HepG2 (cell line): Measurements from ENCODE around the gene SYNGR4. TPM values are rescaled to one million over a fixed set of nuclear protein-coding genes. Genes with fewer than 3 reads are reported as not detected.

Experiments used
- ATAC-seq: fragments of 200-7000 bp; cut with Tn5 transposase; 3 replicates; pipeline ENCODE4 v1.9.1; 2020; ENCODE audit warnings: mild to moderate bottlenecking, moderate library complexity
- BruUV-seq: library from RNA; stranded (reverse); fragments of 400-500 nt; replicated peaks from 2 replicates; lab custom pipeline; 2021; lab: Mats Ljungman, UMichigan
- CTCF ChIA-PET: fragments of 300-600 bp; formaldehyde crosslinking; extraction: SDS; loops from one replicate; lab custom pipeline; 2021; ENCODE audit warnings: low total read pairs, inconsistent platforms, low intra/inter-chr PET ratio; lab: Yijun Ruan, JAX
- POLR2A ChIA-PET: fragments of 350-600 bp; sonication (Branson Sonifier 250); formaldehyde crosslinking; loops from one replicate; lab custom pipeline; 2020; ENCODE audit warnings: antibody characterized with exemption, inconsistent platforms; lab: Yijun Ruan, JAX
- DNase-seq: peaks from one replicate; pipeline ENCODE4 v3.0.0-alpha.2; 2015; ENCODE audit warnings: low spot score
- FAIRE-seq: peaks from 3 replicates; lab custom pipeline; 2011; peaks lifted over from hg19 to GRCh38; lab: Jason Lieb, UNC
- H2AFZ ChIP-seq: one replicate; pipeline ENCODE4 v1.6.1; 2011; ENCODE audit warnings: low read length, inconsistent platforms
- H3K27ac ChIP-seq: fragments of 300-600 bp; 3 replicates; pipeline ENCODE4 v1.8.0; 2011; ENCODE audit warnings: mixed run types, mild to moderate bottlenecking, mixed read lengths, low read length, inconsistent platforms; ENCODE audit not compliant: insufficient read depth; ENCODE audit errors: extremely low read length
- H3K27me3 ChIP-seq, 2 experiments: fragments of 200-600 bp in 1 of 2; 2 replicates in 1 of 2; 3 replicates in 1 of 2; pipeline versions ENCODE4 v1.6.0 to v1.8.0; 2011; ENCODE audit warnings: low read length in 2 of 2, mild to moderate bottlenecking in 2 of 2, moderate library complexity in 2 of 2, inconsistent platforms in 1 of 2; ENCODE audit not compliant: insufficient read depth in 2 of 2, control insufficient read depth in 1 of 2
- H3K36me3 ChIP-seq, 2 experiments: fragments of 200-600 bp in 1 of 2; replicated peaks in 1 of 2; 2 replicates in 1 of 2; 3 replicates in 1 of 2; pipeline versions ENCODE4 v1.5.1 to v1.8.0; 2011; ENCODE audit warnings: low read length in 2 of 2, inconsistent platforms in 1 of 2; ENCODE audit not compliant: insufficient read depth in 2 of 2, control insufficient read depth in 1 of 2
- H3K4me1 ChIP-seq: 2 replicates; pipeline ENCODE4 v1.5.1; 2012; ENCODE audit warnings: low read length, inconsistent platforms; ENCODE audit not compliant: insufficient read depth
- H3K4me2 ChIP-seq: 2 replicates; pipeline ENCODE4 v1.6.0; 2011; ENCODE audit warnings: low read depth, low read length, inconsistent platforms
- H3K4me3 ChIP-seq, 3 experiments: fragments of 200-600 bp in 1 of 3; sonication (generic), shearing (Covaris generic) in 1 of 3; replicated peaks in 1 of 3; 2 replicates each; pipeline ENCODE4 v1.5.1; 2011 to 2016; ENCODE audit warnings: low read length in 3 of 3, inconsistent platforms in 2 of 3, low read depth in 2 of 3, mild to moderate bottlenecking in 2 of 3, control low read depth in 1 of 3, mixed read lengths in 1 of 3; ENCODE audit not compliant: insufficient read depth in 1 of 3
- H3K79me2 ChIP-seq: one replicate; pipeline ENCODE4 v1.6.1; 2011; ENCODE audit warnings: low read length, inconsistent platforms; ENCODE audit not compliant: insufficient read depth
- H3K9ac ChIP-seq: 2 replicates; pipeline ENCODE4 v1.6.0; 2011; ENCODE audit warnings: mild to moderate bottlenecking, low read depth, low read length, inconsistent platforms; ENCODE audit not compliant: insufficient read depth
- H3K9me3 ChIP-seq: 2 replicates; pipeline ENCODE4 v1.5.1; 2012; ENCODE audit warnings: mild to moderate bottlenecking, low read length
- H4K20me1 ChIP-seq: 2 replicates; pipeline ENCODE4 v1.6.0; 2011; ENCODE audit warnings: inconsistent platforms, mild to moderate bottlenecking, low read length, moderate library complexity; ENCODE audit not compliant: insufficient read depth
- CREM ChIP-seq, 2 experiments: sonication (generic) in 1 of 2; formaldehyde crosslinking in 1 of 2; IDR thresholded peaks; 2 replicates each; pipeline versions ENCODE4 v1.4.0 to v1.6.1; 2016 to 2020; ENCODE audit warnings: antibody characterized with exemption in 1 of 2, mild to moderate bottlenecking in 1 of 2, missing genetic modification reagents in 1 of 2
- GFI1 ChIP-seq: sonication (generic); formaldehyde crosslinking; IDR thresholded peaks from 2 replicates; pipeline ENCODE4 v1.5.0; 2020; ENCODE audit warnings: missing genetic modification reagents, mild to moderate bottlenecking, borderline replicate concordance
- JUND ChIP-seq: sonication (generic); formaldehyde crosslinking; IDR thresholded peaks from 2 replicates; pipeline ENCODE4 v1.8.0; 2022; ENCODE audit warnings: mild to moderate bottlenecking, missing genetic modification reagents
- KLF15 ChIP-seq: sonication (generic); formaldehyde crosslinking; IDR thresholded peaks from 2 replicates; pipeline ENCODE4 v1.8.1; 2023; ENCODE audit warnings: borderline replicate concordance, mild to moderate bottlenecking, inconsistent platforms, missing genetic modification reagents, mixed read lengths
- PLRG1 ChIP-seq: fragments of 450-650 bp; conservative IDR thresholded peaks from 2 replicates; pipeline ENCODE4 v1.6.1; 2016
- RBFOX2 ChIP-seq: fragments of 200-400 bp; formaldehyde crosslinking; IDR thresholded peaks from 2 replicates; pipeline ENCODE4 v1.6.1; 2017; ENCODE audit warnings: low read depth, mild to moderate bottlenecking, low read length
- SKI ChIP-seq: fragments of 450-650 bp; IDR thresholded peaks from one replicate; pipeline ENCODE4 v1.6.1; 2018; ENCODE audit warnings: mild to moderate bottlenecking; ENCODE audit not compliant: partially characterized antibody
- SOX6 ChIP-seq, 2 experiments: fragments of 450-650 bp in 1 of 2; sonication (generic) in 1 of 2; formaldehyde crosslinking in 1 of 2; IDR thresholded peaks; 2 replicates each; pipeline versions ENCODE4 v1.4.0 to v1.6.1; 2017 to 2020; ENCODE audit warnings: antibody characterized with exemption in 1 of 2, mild to moderate bottlenecking in 1 of 2, missing genetic modification reagents in 1 of 2
- TOE1 ChIP-seq: sonication (generic); formaldehyde crosslinking; IDR thresholded peaks from 2 replicates; pipeline ENCODE4 v1.4.0; 2020; ENCODE audit warnings: mild to moderate bottlenecking, missing genetic modification reagents
- ZSCAN20 ChIP-seq: sonication (generic); formaldehyde crosslinking; IDR thresholded peaks from 2 replicates; pipeline ENCODE4 v1.4.0; 2020; ENCODE audit warnings: missing genetic modification reagents, mild to moderate bottlenecking, borderline replicate concordance
- ZSCAN31 ChIP-seq: sonication (generic); formaldehyde crosslinking; IDR thresholded peaks from 2 replicates; pipeline ENCODE4 v1.5.0; 2020; ENCODE audit warnings: low read depth, mild to moderate bottlenecking, missing genetic modification reagents
- WGBS: methylation state at CpG from one replicate; pipeline ENCODE4 v1.1.6; 2017; ENCODE audit warnings: low lambda C conversion rate; 5-methylcytosine and 5-hydroxymethylcytosine counted together
- in situ Hi-C: cut with HindIII; loops from 2 replicates; pipeline ENCODE4 v1.10.0; 2017; ENCODE audit warnings: low pct_unique_long_range_greater_than_20kb; ENCODE audit not compliant: extremely low pct_ligation_motif_present
- intact Hi-C: fragments of 100-400 bp; cut with micrococcal nuclease; formaldehyde crosslinking; loops from one replicate; pipeline ENCODE4 v1.10.0; 2022; ENCODE audit not compliant: unreplicated experiment
- polyA plus RNA-seq, 8 experiments: library from polyadenylated mRNA; depleted of rRNA in 3 of 8; stranded (reverse) in 7 of 8; unstranded in 1 of 8; fragments of >200 nt; fragmentation: Illumina TruSeq in 4 of 8; extraction: Trizol in 4 of 8; gene quantifications; 2 replicates each; pipeline versions ENCODE4 v1.2.1 to v1.2.3, GENCODE V29; 2011 to 2016; ENCODE audit warnings: low read depth in 4 of 8, missing spikeins in 1 of 8, mixed read lengths in 1 of 8; ENCODE audit not compliant: insufficient read depth in 1 of 8
- total RNA-seq, 5 experiments: library from RNA; depleted of rRNA; stranded (reverse); fragments of >200 nt; fragmentation: Illumina TruSeq; extraction: Trizol; gene quantifications; 2 replicates each; pipeline ENCODE4 v1.2.3, GENCODE V29; 2016; ENCODE audit warnings: low read depth in 1 of 5
- TF ChIP-seq, protein P1 (sequence below): sonication (generic); formaldehyde crosslinking; IDR thresholded peaks from 2 replicates; pipeline ENCODE4 v1.5.0; 2020; ENCODE audit warnings: mild to moderate bottlenecking, missing genetic modification reagents
- TF ChIP-seq, protein P2 (sequence below): sonication (generic); formaldehyde crosslinking; IDR thresholded peaks from 2 replicates; pipeline ENCODE4 v1.4.0; 2020; ENCODE audit warnings: missing genetic modification reagents, borderline replicate concordance
- TF ChIP-seq, protein P3 (sequence below): sonication (generic); formaldehyde crosslinking; IDR thresholded peaks from 2 replicates; pipeline ENCODE4 v1.8.0; 2022; ENCODE audit warnings: missing genetic modification reagents, mild to moderate bottlenecking, borderline replicate concordance

Gene SYNGR4
- total and polyA plus RNA-seq, 2 of the 13 experiments (the other 11 are each of a cell fraction or from before 2014, with no cell fraction given): not detected

DNA sequence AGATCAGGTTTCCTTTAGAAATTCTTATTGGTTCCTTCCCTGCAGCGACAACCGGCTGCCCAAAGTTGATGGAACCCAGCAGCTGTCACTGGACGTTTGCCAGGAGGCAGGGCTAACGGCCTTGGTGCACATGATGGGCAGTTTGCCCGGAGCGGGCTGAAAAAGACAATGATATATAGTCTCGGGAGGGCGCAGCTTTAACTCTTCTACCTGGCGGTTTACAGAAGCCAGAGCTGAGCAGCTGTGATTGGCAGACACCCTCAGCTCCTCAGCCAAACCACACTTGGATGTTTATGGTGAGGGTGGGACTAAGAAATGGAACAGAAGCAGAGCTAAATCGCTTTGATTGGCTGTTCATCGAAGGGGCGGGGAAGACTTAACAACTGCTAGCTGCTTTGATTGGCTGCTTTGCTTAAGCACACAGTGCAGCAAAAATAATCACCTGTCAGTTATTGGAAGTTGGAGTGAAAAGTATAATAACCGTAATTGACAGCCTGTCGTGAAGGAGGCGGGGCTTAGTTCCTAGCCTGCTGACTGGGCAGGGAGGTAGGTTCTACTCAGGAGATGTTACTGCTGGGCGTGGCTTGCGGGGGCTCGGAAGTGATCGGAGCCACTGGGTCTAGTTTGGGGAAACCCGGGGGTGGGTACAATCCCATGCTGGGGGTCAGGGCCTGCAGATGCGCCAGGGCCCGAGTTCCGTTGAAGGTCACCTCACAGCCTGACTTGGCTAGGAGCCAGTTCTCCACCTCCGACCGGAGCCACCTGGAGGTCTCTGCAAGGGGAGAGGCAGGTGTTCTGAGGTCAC lies 31.3 kb upstream of the SYNGR4 start:
- FAIRE-seq (peak; percentile 98), DNase-seq (peak; percentile 93), ATAC-seq (peak; percentile 93)
- no peaks in the 10 kb centered on the region for H3K27me3 ChIP-seq
- peak overlapping the region; percentile 94 for H3K4me2 ChIP-seq
- peak overlapping the region; percentile 71; the same call in 1 of the 2 replicates for H3K9ac ChIP-seq
- intact Hi-C loops: no loop called here
- ChIA-PET POLR2A (interaction anchor here (0.5 to 2.2 kb wide), 10 partner anchors 9 to 305 kb away, joined by 3 to 10 read pairs (median 4); partner anchors contain the start of genes KDELR1, RPL18, SPHK2 and SYNGR4), CTCF (interaction anchor here (1.1 kb wide), 1 partner anchor 113 kb away, joined by 3 read pairs; the partner anchor contains the start of gene GRWD1)
- BruUV-seq: no TSS peak
- H2AFZ ChIP-seq: no peak overlapping the region
- WGBS: 4% methylated on average over 19 of the region's 25 CpGs
- H3K4me1 ChIP-seq: peaks cover 17% of the 10 kb centered on the region
- peak overlapping the region; percentile 59 for H3K27ac ChIP-seq
- H3K4me3 ChIP-seq: peak overlapping the region; percentile 52 to 76 (median 56)
- in situ Hi-C loops: no loop called here
- H3K79me2 ChIP-seq: no peaks in the 10 kb centered on the region
- no peaks in the 10 kb centered on the region for H3K36me3 ChIP-seq
- H4K20me1 ChIP-seq: no peaks in the 10 kb centered on the region
- H3K9me3 ChIP-seq: peaks cover 6% of the 10 kb centered on the region; the same call in 1 of the 2 replicates
- no peak for TF ChIP-seq ZSCAN31
- TF ChIP-seq, protein P1, sequence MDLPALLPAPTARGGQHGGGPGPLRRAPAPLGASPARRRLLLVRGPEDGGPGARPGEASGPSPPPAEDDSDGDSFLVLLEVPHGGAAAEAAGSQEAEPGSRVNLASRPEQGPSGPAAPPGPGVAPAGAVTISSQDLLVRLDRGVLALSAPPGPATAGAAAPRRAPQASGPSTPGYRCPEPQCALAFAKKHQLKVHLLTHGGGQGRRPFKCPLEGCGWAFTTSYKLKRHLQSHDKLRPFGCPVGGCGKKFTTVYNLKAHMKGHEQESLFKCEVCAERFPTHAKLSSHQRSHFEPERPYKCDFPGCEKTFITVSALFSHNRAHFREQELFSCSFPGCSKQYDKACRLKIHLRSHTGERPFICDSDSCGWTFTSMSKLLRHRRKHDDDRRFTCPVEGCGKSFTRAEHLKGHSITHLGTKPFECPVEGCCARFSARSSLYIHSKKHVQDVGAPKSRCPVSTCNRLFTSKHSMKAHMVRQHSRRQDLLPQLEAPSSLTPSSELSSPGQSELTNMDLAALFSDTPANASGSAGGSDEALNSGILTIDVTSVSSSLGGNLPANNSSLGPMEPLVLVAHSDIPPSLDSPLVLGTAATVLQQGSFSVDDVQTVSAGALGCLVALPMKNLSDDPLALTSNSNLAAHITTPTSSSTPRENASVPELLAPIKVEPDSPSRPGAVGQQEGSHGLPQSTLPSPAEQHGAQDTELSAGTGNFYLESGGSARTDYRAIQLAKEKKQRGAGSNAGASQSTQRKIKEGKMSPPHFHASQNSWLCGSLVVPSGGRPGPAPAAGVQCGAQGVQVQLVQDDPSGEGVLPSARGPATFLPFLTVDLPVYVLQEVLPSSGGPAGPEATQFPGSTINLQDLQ: no peak
- no peak for TF ChIP-seq KLF15 (CRISPR knock-in tag)
- TF ChIP-seq CREM (IDR thresholded peaks at IDR 0.05): no peak
- TF ChIP-seq CREM (CRISPR knock-in tag; IDR thresholded peaks at IDR 0.05): no peak
- TF ChIP-seq GFI1 (CRISPR knock-in tag): no peak
- TF ChIP-seq RBFOX2: no peak
- TF ChIP-seq, protein P2, sequence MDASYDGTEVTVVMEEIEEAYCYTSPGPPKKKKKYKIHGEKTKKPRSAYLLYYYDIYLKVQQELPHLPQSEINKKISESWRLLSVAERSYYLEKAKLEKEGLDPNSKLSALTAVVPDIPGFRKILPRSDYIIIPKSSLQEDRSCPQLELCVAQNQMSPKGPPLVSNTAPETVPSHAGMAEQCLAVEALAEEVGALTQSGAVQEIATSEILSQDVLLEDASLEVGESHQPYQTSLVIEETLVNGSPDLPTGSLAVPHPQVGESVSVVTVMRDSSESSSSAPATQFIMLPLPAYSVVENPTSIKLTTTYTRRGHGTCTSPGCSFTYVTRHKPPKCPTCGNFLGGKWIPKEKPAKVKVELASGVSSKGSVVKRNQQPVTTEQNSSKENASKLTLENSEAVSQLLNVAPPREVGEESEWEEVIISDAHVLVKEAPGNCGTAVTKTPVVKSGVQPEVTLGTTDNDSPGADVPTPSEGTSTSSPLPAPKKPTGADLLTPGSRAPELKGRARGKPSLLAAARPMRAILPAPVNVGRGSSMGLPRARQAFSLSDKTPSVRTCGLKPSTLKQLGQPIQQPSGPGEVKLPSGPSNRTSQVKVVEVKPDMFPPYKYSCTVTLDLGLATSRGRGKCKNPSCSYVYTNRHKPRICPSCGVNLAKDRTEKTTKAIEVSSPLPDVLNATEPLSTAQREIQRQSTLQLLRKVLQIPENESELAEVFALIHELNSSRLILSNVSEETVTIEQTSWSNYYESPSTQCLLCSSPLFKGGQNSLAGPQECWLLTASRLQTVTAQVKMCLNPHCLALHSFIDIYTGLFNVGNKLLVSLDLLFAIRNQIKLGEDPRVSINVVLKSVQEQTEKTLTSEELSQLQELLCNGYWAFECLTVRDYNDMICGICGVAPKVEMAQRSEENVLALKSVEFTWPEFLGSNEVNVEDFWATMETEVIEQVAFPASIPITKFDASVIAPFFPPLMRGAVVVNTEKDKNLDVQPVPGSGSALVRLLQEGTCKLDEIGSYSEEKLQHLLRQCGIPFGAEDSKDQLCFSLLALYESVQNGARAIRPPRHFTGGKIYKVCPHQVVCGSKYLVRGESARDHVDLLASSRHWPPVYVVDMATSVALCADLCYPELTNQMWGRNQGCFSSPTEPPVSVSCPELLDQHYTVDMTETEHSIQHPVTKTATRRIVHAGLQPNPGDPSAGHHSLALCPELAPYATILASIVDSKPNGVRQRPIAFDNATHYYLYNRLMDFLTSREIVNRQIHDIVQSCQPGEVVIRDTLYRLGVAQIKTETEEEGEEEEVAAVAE (CRISPR knock-in tag): peak; percentile 82; the same call in 1 of the 2 replicates
- TF ChIP-seq, protein P3, sequence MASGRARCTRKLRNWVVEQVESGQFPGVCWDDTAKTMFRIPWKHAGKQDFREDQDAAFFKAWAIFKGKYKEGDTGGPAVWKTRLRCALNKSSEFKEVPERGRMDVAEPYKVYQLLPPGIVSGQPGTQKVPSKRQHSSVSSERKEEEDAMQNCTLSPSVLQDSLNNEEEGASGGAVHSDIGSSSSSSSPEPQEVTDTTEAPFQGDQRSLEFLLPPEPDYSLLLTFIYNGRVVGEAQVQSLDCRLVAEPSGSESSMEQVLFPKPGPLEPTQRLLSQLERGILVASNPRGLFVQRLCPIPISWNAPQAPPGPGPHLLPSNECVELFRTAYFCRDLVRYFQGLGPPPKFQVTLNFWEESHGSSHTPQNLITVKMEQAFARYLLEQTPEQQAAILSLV (CRISPR knock-in tag): no peak
- TF ChIP-seq ZSCAN20: no peak
- no peak for TF ChIP-seq TOE1 (CRISPR knock-in tag)
- no peak for TF ChIP-seq SKI
- TF ChIP-seq PLRG1: no peak
- TF ChIP-seq SOX6 (IDR thresholded peaks at IDR 0.05): no peak
- peak; percentile 10; the same call in 1 of the 2 replicates for TF ChIP-seq SOX6 (CRISPR knock-in tag; IDR thresholded peaks at IDR 0.05)
- TF ChIP-seq JUND: no peak
